Activated CD8-positive, alpha-beta memory T cell treated with anti-CD3 and anti-CD28 coated beads for 4 hours (primary cell): Measurements from ENCODE around the gene EPB41L4A.
"Not testable (repeated sequence)": the region's sequence is repeated elsewhere in the genome, so short reads cannot be mapped to it uniquely, and the experiment has no call there.

Experiments used
- DNase-seq, 2 donors: peaks; one replicate each; pipeline ENCODE4 v3.0.0-alpha.2; 2020; ENCODE audit warnings: low read depth in 2 of 2

EPB41L4A gene, protein sequence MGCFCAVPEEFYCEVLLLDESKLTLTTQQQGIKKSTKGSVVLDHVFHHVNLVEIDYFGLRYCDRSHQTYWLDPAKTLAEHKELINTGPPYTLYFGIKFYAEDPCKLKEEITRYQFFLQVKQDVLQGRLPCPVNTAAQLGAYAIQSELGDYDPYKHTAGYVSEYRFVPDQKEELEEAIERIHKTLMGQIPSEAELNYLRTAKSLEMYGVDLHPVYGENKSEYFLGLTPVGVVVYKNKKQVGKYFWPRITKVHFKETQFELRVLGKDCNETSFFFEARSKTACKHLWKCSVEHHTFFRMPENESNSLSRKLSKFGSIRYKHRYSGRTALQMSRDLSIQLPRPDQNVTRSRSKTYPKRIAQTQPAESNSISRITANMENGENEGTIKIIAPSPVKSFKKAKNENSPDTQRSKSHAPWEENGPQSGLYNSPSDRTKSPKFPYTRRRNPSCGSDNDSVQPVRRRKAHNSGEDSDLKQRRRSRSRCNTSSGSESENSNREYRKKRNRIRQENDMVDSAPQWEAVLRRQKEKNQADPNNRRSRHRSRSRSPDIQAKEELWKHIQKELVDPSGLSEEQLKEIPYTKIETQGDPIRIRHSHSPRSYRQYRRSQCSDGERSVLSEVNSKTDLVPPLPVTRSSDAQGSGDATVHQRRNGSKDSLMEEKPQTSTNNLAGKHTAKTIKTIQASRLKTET

DNA sequence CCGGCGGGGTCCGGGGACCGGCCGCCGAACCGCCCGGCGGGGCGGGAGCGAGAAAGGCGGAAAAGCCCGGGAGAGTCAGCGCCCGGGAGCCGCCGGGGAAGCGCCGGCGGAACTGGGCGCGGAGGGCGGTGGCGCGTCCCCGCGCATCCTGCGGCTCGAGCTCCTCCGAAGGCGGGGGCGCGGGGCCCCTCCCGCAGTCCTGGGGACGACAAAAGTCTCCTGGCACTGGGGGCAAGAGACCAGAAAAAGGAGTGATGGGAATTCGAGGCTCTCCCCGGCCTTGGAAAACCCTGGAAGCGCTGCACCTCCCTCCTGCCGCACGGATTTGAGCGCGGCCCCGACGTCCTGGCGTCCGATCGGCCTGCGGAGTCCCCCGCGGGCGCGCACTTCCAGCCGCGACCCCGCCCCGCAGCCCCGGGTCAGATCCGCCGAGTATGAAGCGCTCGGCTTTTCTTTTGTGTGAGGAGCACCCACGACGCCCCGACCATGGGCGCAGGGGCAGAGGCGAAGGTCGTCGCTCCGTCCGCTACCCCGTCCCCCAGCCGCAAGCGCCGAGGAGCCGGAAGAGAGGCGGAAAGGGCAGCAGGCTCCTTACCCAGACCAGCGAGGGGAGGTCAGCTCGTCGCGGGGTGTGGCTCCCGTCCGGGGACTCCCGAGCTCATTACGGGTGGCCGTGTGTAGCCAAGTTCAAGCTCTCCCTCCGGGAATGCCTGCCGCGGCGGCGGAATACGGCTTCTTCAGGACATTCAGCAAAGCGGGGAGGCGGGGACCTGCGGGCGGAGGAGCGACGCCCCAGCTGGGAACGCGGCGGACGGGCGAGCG lies at the start of gene EPB41L4A:
Gene EPB41L4A, minus strand, starts transcription at position 114 of the 822 bp plus-strand sequence. CDS start 238 bp downstream, outside the sequence.
- no peak for DNase-seq

GRCh38 chr5:112467485-112467884 lies 48.4 kb upstream of the EPB41L4A start:
- no peak for DNase-seq

GRCh38 chr5:112466261-112466660 lies 47.2 kb upstream of the EPB41L4A start:
- DNase-seq: not testable (repeated sequence)

- DNase-seq: not testable (repeated sequence)
Observed at GRCh38 chr5:112447187-112447760, 28.2 kb upstream of the EPB41L4A start.

GRCh38 chr5:112445626-112446350 lies 26.7 kb upstream of the EPB41L4A start:
- DNase-seq: no peak

DNA sequence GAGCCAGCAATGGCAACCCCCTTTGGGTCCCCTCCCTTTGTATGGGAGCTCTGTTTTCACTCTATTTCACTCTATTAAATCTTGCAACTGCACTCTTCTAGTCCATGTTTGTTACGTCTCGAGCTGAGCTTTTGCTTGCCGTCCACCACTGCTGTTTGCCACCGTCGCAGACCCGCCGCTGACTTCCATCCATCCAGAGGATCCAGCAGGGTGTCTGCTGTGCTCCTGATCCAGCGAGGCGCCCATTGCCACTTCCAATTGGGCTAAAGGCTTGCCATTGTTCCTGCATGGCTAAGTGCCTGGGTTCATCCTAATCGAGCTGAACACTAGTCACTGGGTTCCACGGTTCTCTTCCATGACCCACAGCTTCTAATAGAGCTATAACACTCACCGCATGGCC lies 24.9 kb upstream of the EPB41L4A start:
- not testable (repeated sequence) for DNase-seq

GRCh38 chr5:112440031-112440430 lies 21.0 kb upstream of the EPB41L4A start:
- no peak for DNase-seq

DNA sequence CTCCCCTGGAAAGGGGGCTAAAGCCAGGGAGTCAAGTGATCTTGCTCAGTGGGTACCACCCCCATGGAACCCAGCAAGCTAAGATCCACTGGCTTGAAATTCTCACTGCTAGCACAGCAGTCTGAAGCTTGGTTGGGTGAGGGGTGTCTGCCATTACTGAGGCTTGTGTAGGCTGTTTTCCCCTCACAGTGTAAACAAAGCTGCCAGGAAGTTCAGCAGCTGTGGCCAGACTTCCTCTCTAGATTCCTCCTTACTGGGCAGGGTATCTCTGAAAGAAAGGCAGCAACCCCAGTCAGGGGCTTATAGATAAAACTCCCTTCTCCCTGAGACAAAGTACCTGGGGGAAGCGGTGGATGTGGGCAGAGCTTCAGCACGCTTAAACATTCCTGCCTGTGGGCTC lies 17.1 kb upstream of the EPB41L4A start:
- no peak for DNase-seq

GRCh38 chr5:112434641-112435040 lies 15.6 kb upstream of the EPB41L4A start:
- DNase-seq: no peak

GRCh38 chr5:112426202-112426601 lies 7.1 kb upstream of the EPB41L4A start:
- DNase-seq: not testable (repeated sequence)

- no peak for DNase-seq
Observed at GRCh38 chr5:112419986-112420864, 1.1 kb upstream of the EPB41L4A start.

GRCh38 chr5:112418659-112419163 lies 366 bp downstream of the EPB41L4A start:
- DNase-seq: no peak

DNA sequence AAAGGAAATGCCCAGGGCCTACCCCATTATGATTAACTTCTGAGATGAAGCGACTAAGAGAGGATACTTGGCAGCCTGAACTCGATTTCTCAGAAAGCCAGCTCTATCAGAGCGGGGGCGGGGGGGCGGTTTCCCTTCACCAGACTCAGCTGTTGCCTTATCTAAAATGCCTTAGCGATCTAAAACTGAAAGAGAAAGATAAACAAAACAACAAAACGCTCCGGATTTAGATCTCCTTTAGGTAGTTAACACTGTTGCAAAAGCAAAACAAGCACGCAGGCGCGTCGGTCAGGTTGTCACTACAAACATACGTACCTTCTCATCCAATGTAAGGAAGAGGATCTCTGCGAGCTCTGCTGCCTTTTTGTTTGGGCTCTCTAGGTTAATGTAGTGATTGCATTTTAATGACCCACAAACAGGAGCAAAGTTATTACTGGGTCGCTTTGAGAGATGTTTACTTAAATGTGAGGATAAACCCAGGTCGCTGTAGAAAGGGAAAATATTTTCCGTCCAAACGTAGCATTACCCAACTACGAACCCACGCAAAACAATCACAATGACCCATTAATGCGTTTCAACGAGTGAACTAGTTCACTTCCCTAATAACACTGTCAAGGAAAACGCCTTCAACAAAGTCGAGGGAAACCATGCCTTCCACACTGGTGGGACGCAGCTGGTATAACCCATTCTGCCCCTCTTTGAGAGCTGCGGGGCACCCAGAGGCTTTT lies 982 bp downstream of the EPB41L4A start:
- no peak for DNase-seq

DNA sequence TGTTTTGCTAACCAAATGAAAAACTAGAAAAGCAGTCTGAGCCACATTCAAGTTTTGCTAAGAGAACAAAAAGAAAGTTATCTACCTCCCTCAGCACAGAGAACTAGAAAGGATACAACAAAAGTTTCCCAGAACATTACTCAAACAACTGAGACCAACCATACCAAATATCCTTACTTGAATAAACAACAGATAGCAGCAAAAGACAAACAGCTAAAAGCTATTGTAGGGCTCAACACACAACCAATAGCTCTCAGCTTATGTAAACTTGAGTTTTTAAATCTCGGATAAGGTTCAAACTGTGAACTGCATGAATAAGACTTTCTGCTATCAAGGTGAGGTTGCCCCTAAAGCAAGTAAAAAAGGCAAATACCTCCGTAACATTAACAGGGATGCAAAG lies 3.5 kb downstream of the EPB41L4A start:
- no peak for DNase-seq

- DNase-seq: no peak
Observed at GRCh38 chr5:112413611-112414010, 5.5 kb downstream of the EPB41L4A start.

DNA sequence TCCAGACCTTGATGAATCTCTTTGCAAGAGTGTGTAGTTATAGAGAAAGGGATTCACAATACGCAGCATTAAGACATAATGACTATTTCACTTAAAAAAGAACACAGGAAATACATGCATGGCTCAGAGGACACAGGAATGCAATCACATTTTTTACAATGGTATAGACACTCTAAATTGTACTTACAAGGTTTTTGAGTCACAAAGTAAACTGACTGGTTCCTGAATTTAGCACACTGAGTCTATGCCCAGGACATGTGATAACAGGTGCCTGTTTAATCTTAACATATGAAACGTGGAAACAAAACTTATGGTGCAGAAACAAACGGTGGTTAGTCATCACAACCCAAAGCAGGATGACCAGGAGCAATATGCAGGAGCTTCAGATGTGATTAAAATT lies 6.7 kb downstream of the EPB41L4A start:
- DNase-seq: no peak

DNA sequence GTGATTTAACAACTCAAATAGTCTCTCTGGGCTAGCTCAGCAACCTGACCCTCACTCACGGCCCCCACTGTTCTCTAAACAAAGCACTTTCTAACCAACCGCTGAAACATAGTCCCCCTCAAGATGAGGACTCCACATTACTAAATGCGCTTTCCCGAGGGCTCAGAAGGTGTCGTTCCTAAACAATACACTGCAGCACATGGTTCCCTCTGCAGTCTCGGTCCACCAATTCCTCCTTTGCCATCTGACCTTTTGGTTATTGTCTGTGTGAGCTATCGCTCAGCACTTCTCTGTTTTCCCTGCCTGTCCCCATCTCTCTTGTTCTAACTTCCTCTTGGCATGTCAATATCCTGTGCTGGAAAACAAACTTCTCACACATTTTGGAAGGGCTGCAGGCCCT lies 7.2 kb downstream of the EPB41L4A start:
- DNase-seq: no peak

DNA sequence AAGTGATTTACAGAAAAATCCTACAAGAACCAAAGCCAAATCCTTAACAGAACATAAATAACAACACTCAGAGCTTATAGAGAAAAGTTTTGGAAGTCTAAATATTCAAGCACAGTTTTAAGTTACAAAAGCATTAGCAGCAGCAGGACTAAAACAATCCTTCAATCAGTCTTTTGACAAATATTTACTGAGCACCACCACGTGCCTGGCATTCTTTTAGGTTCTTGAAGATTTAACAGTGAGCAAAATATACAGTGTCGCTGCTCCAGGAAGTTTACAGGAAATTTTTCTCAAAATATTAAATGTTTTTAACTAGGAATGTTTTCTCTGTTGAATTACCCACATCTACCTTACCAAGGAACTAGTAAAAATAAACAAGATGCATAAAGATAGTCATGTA lies 11.4 kb downstream of the EPB41L4A start:
- DNase-seq: no peak

- DNase-seq: no peak
Observed at GRCh38 chr5:112407240-112407639, 11.8 kb downstream of the EPB41L4A start.
